ENCODE measurements around the gene SYCE3.
A peak's percentile ranks its signal among the peaks of the same experiment; 100 is the strongest.

SYCE3 gene

DNA sequence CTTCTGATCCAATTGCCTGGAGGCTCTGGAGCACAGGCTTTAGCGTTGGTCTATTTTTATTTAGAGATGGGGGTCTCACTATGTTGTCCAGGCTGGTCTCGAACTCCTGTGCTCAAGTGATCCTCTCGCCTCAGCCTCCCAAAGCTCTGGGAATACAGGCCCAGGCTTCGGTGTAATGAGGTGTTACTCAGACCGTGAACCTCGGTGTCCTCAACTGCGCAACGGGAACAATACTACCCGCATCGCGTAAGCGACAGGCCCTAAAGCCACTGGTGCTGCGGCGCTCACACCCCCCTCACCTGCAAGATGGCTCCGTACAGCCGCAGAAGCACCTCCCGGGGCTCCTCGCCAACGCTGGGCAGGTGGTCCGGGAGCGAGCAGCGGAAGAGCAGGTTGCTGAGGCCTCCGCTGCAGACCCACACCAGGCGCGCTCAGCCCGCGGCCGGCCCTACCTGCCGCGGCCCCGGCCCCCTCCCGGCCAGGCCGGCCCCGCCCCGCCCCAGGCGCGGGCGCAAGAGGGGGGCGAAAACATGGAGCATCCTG, 19.3 kb upstream of the SYCE3 start:
- peak overlapping the region; percentile 94; the same call in 1 of the 2 replicates for H3K27ac ChIP-seq (ENCODE audit: low read length)
- no peak for TF ChIP-seq EZH2 (optimal IDR thresholded peaks at IDR 0.05; ENCODE audit: low read depth, low read length)
- TF ChIP-seq EZH2phosphoT487 (IDR thresholded peaks at IDR 0.05; ENCODE audit: low read length) = no peak
- TF ChIP-seq, protein P1, sequence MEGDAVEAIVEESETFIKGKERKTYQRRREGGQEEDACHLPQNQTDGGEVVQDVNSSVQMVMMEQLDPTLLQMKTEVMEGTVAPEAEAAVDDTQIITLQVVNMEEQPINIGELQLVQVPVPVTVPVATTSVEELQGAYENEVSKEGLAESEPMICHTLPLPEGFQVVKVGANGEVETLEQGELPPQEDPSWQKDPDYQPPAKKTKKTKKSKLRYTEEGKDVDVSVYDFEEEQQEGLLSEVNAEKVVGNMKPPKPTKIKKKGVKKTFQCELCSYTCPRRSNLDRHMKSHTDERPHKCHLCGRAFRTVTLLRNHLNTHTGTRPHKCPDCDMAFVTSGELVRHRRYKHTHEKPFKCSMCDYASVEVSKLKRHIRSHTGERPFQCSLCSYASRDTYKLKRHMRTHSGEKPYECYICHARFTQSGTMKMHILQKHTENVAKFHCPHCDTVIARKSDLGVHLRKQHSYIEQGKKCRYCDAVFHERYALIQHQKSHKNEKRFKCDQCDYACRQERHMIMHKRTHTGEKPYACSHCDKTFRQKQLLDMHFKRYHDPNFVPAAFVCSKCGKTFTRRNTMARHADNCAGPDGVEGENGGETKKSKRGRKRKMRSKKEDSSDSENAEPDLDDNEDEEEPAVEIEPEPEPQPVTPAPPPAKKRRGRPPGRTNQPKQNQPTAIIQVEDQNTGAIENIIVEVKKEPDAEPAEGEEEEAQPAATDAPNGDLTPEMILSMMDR (IDR thresholded peaks at IDR 0.05; ENCODE audit: low read length) = no peak
- H3K4me3 ChIP-seq (ENCODE audit: low read length) = peak overlapping the region; percentile 97
- H3K9me3 ChIP-seq (replicated peaks; ENCODE audit: insufficient read depth, low read length) = no peaks in the 10 kb centered on the region
- no peaks in the 10 kb centered on the region for H3K9me2 ChIP-seq (replicated peaks; ENCODE audit: insufficient read depth, low read length)
- H3K79me2 ChIP-seq (ENCODE audit: low read length) = peaks cover 19% of the 10 kb centered on the region
- no peaks in the 10 kb centered on the region for H3F3A ChIP-seq (ENCODE audit: insufficient read depth, low read length)
- peak overlapping the region; percentile 93 for H3K4me2 ChIP-seq (ENCODE audit: low read depth, low read length)
- no peaks in the 10 kb centered on the region for H3K36me3 ChIP-seq (replicated peaks; ENCODE audit: insufficient read depth, low read length)
- H3K4me1 ChIP-seq (ENCODE audit: low read length) = peaks cover 8% of the 10 kb centered on the region; the same call in 1 of the 2 replicates
- H3K9ac ChIP-seq (ENCODE audit: low read length) = peak overlapping the region; percentile 99
- DNase-seq = peak; percentile 33
- H2AFZ ChIP-seq (ENCODE audit: low read length) = peak overlapping the region; percentile 98
- H4K20me1 ChIP-seq (ENCODE audit: insufficient read depth, low read length) = no peaks in the 10 kb centered on the region
- H3K27me3 ChIP-seq (replicated peaks; ENCODE audit: insufficient read depth, low read length) = no peaks in the 10 kb centered on the region

DNA sequence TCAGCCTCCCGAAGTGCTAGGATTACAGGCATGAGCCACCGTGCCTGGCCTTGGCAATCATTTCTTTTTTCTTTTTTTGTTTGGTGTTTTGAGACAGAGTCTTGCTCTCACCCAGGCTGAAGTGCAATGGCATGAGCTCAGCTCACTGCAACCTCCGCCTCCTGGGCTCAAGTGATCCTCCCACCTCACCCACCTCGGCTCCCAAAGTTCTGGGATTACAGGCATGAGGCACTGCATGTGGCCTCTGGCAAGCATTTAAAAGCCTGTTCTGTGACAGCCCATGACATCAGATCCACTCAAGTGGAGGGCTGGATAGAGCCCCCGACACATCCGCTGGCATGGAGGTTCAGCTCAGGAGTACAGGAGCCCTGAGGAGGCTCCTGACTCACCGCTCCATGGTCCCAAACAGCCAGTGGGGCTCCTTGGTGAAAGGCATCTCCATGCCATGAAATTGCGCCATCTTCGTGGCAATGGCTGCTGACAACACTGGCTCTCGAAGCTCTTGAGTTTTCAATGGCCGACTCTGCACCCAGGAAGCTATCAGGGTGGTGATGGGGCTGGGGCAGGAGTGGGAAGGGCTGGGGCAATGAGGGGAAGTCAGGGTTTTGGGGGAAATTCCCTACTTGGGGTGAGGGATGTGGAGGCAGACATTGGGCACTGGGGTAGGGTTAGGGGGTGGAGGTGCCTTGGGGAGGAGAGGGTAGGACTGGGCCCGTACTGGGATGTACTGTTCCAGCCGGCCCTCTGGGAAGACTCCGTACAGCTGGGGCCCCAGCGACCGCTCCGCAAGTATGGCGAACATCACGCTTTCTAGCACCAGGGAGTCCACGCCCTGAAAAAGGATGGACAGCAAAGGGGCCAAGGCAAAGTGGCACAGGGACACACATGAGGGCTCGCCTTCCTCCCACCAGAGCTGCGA, 18.6 kb upstream of the SYCE3 start:
- TF ChIP-seq, protein P1 (IDR thresholded peaks at IDR 0.05; ENCODE audit: low read length) = no peak
- no peak for TF ChIP-seq EZH2 (optimal IDR thresholded peaks at IDR 0.05; ENCODE audit: low read depth, low read length)
- no peak for TF ChIP-seq EZH2phosphoT487 (IDR thresholded peaks at IDR 0.05; ENCODE audit: low read length)
- Histone ChIP-seq H3K79me2 (ENCODE audit: low read length) (peaks cover 19% of the 10 kb centered on the region), H3K9me2 (replicated peaks; ENCODE audit: insufficient read depth, low read length) (no peaks in the 10 kb centered on the region), H3K4me2 (ENCODE audit: low read depth, low read length) (peak overlapping the region; percentile 93), H3K27me3 (replicated peaks; ENCODE audit: insufficient read depth, low read length) (no peaks in the 10 kb centered on the region), H3K36me3 (replicated peaks; ENCODE audit: insufficient read depth, low read length) (no peaks in the 10 kb centered on the region), H3K9me3 (replicated peaks; ENCODE audit: insufficient read depth, low read length) (no peaks in the 10 kb centered on the region), H3K27ac (ENCODE audit: low read length) (no peak overlapping the region), H4K20me1 (ENCODE audit: insufficient read depth, low read length) (no peaks in the 10 kb centered on the region), H3K4me3 (ENCODE audit: low read length) (peak overlapping the region; percentile 97), H3K4me1 (ENCODE audit: low read length) (peaks cover 8% of the 10 kb centered on the region; the same call in 1 of the 2 replicates), H2AFZ (ENCODE audit: low read length) (no peak overlapping the region; the same call in 1 of the 2 replicates), H3K9ac (ENCODE audit: low read length) (peak overlapping the region; percentile 99; the same call in 1 of the 2 replicates), H3F3A (ENCODE audit: insufficient read depth, low read length) (no peaks in the 10 kb centered on the region)
- DNase-seq = no peak

DNA sequence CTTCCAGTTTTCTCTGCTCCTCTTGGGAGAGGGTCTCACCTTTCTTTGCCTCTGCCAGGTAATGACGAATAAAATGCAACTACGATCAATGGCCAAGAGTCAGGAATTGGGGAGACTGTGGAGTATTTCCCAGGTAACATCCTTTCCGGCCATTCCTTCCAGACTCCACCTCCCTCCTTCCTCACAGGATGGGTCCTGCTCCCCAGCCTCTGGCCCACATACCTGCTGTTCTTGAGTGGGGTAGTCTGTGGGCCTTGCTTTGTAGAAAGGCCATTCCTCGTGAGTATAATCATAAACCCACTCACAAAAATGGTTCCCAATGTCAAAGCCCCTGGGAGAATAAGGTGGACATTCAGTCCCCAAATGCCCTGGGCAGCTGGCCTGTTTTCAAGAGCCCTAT, 17.0 kb upstream of the SYCE3 start:
- Histone ChIP-seq H3K9me3 (replicated peaks; ENCODE audit: insufficient read depth, low read length) (no peaks in the 10 kb centered on the region), H3K9me2 (replicated peaks; ENCODE audit: insufficient read depth, low read length) (no peaks in the 10 kb centered on the region), H3K36me3 (replicated peaks; ENCODE audit: insufficient read depth, low read length) (no peaks in the 10 kb centered on the region), H2AFZ (ENCODE audit: low read length) (no peak overlapping the region), H3K79me2 (ENCODE audit: low read length) (peaks cover 19% of the 10 kb centered on the region), H3K9ac (ENCODE audit: low read length) (no peak overlapping the region), H3F3A (ENCODE audit: insufficient read depth, low read length) (no peaks in the 10 kb centered on the region), H4K20me1 (ENCODE audit: insufficient read depth, low read length) (no peaks in the 10 kb centered on the region), H3K4me2 (ENCODE audit: low read depth, low read length) (no peak overlapping the region), H3K4me3 (ENCODE audit: low read length) (no peak overlapping the region), H3K27me3 (replicated peaks; ENCODE audit: insufficient read depth, low read length) (no peaks in the 10 kb centered on the region), H3K4me1 (ENCODE audit: low read length) (peaks cover 8% of the 10 kb centered on the region; the same call in 1 of the 2 replicates), H3K27ac (ENCODE audit: low read length) (no peak overlapping the region)
- no peak for DNase-seq
- TF ChIP-seq EZH2 (optimal IDR thresholded peaks at IDR 0.05; ENCODE audit: low read depth, low read length) (no peak), EZH2phosphoT487 (IDR thresholded peaks at IDR 0.05; ENCODE audit: low read length) (no peak)
- TF ChIP-seq, protein P1 (IDR thresholded peaks at IDR 0.05; ENCODE audit: low read length) = no peak

All from MM.1S (cell line).